Fibroblast of lung (primary cell): ENCODE results near the gene PACSIN1. TPM values are rescaled to one million over a fixed set of nuclear protein-coding genes. Genes with fewer than 3 reads are reported as not detected.

Experiments
- DNase-seq, 2 donors: peaks; one replicate each; pipeline versions ENCODE4 v3.0.0 to v3.0.0-alpha.2; 2010; ENCODE audit warnings: low read depth in 2 of 2
- H2AFZ ChIP-seq: 2 replicates; pipeline ENCODE4 v1.5.1; 2012; ENCODE audit warnings: low read length, control low read depth, inconsistent platforms
- H3K27ac ChIP-seq: 2 replicates; pipeline ENCODE4 v1.5.1; 2011; ENCODE audit warnings: low read length, control low read depth; ENCODE audit not compliant: insufficient read depth
- H3K27me3 ChIP-seq: 2 replicates; pipeline ENCODE4 v1.5.1; 2011; ENCODE audit warnings: mild to moderate bottlenecking, low read length; ENCODE audit not compliant: control insufficient read depth, insufficient read depth
- H3K36me3 ChIP-seq: 2 replicates; pipeline ENCODE4 v1.5.1; 2011; ENCODE audit warnings: low read length; ENCODE audit not compliant: control insufficient read depth, insufficient read depth
- H3K4me1 ChIP-seq: 2 replicates; pipeline ENCODE4 v1.5.1; 2011; ENCODE audit warnings: low read length; ENCODE audit not compliant: control insufficient read depth, insufficient read depth; ENCODE audit errors: extremely low read depth
- H3K4me2 ChIP-seq: 2 replicates; pipeline ENCODE4 v1.5.1; 2011; ENCODE audit warnings: low read length, control low read depth; ENCODE audit not compliant: insufficient read depth; ENCODE audit errors: extremely low read depth
- H3K4me3 ChIP-seq, 4 experiments: fragments of 200-600 bp in 1 of 4; sonication (generic) in 1 of 4; replicated peaks in 1 of 4; 2 replicates each; pipeline ENCODE4 v1.5.1; 2011 to 2016; ENCODE audit warnings: low read length in 4 of 4, low read depth in 3 of 4, mild to moderate bottlenecking in 3 of 4, control low read depth in 2 of 4, inconsistent platforms in 1 of 4, mixed read lengths in 1 of 4; ENCODE audit not compliant: insufficient read depth in 1 of 4; ENCODE audit errors: control extremely low read depth in 1 of 4
- H3K79me2 ChIP-seq: 2 replicates; pipeline ENCODE4 v1.5.1; 2012; ENCODE audit warnings: mild to moderate bottlenecking, low read length, inconsistent platforms; ENCODE audit not compliant: control insufficient read depth, insufficient read depth
- H3K9ac ChIP-seq: 2 replicates; pipeline ENCODE4 v1.5.1; 2011; ENCODE audit warnings: mild to moderate bottlenecking, low read length, control low read depth; ENCODE audit not compliant: insufficient read depth
- H3K9me3 ChIP-seq: 2 replicates; pipeline ENCODE4 v1.5.1; 2012; ENCODE audit warnings: low read depth, low read length; ENCODE audit not compliant: control insufficient read depth, insufficient read depth
- H4K20me1 ChIP-seq: 2 replicates; pipeline ENCODE4 v1.5.1; 2011; ENCODE audit warnings: low read length; ENCODE audit not compliant: control insufficient read depth, insufficient read depth; ENCODE audit errors: extremely low read depth
- CTCF ChIP-seq, 2 donors: IDR thresholded peaks in 1 of 2; conservative IDR thresholded peaks in 1 of 2; 1 replicate in 1 of 2; 2 replicates in 1 of 2; pipeline ENCODE4 v1.5.1; 2011 to 2012; ENCODE audit warnings: low read length in 2 of 2, control low read depth in 1 of 2, inconsistent platforms in 1 of 2, low read depth in 1 of 2, mild to moderate bottlenecking in 1 of 2
- EZH2 ChIP-seq: IDR thresholded peaks from 2 replicates; pipeline ENCODE4 v1.5.1; 2012; ENCODE audit warnings: low read length, control low read depth, mild to moderate bottlenecking; ENCODE audit errors: missing control alignments
- polyA plus RNA-seq, 2 donors: library from polyadenylated mRNA; depleted of rRNA in 1 of 2; stranded (reverse) in 1 of 2; unstranded in 1 of 2; fragments of >200 nt; gene quantifications; 2 replicates each; pipeline ENCODE4 v1.2.1, GENCODE V29; 2011 to 2012; ENCODE audit warnings: missing spikeins in 1 of 2
- total RNA-seq: library from RNA; depleted of rRNA; stranded (reverse); fragments of >200 nt; gene quantifications from 2 replicates; pipeline ENCODE4 v1.2.1, GENCODE V29; 2014

Gene PACSIN1
- total and polyA plus RNA-seq, 2 donors (not counting 1 experiment from before 2014, with no cell fraction given) = under 0.01 TPM; not detected in 1

- H3K27ac ChIP-seq = no peak overlapping the region
- peaks cover 28% of the 10 kb centered on the region for H3K27me3 ChIP-seq
- no peaks in the 10 kb centered on the region for H4K20me1 ChIP-seq
- no peaks in the 10 kb centered on the region for H3K36me3 ChIP-seq
- DNase-seq = no peak
- H3K9me3 ChIP-seq = no peaks in the 10 kb centered on the region
- no peak overlapping the region for H3K4me2 ChIP-seq
- H3K9ac ChIP-seq = no peak overlapping the region
- no peaks in the 10 kb centered on the region for H3K4me1 ChIP-seq
- H3K79me2 ChIP-seq = no peaks in the 10 kb centered on the region
- H3K4me3 ChIP-seq = no peak overlapping the region
- TF ChIP-seq EZH2 = no peak
- no peak for TF ChIP-seq CTCF (conservative IDR thresholded peaks at IDR 0.05 in 1 of 2, IDR thresholded peaks at IDR 0.05 in 1 of 2; ENCODE audit: low read depth in 1 of 2, low read length in 2 of 2)
- H2AFZ ChIP-seq = no peak overlapping the region
Observed at GRCh38 chr6:34515473-34516387, 49.9 kb downstream of the PACSIN1 start.

GRCh38 chr6:34516391-34517324, 50.8 kb downstream of the PACSIN1 start:
- Histone ChIP-seq H3K4me2 (no peak overlapping the region), H3K4me1 (no peaks in the 10 kb centered on the region), H3K4me3 (no peak overlapping the region), H3K27ac (no peak overlapping the region), H3K79me2 (no peaks in the 10 kb centered on the region), H3K36me3 (no peaks in the 10 kb centered on the region), H3K9ac (no peak overlapping the region), H3K27me3 (peaks cover 28% of the 10 kb centered on the region), H2AFZ (no peak overlapping the region), H4K20me1 (no peaks in the 10 kb centered on the region), H3K9me3 (no peaks in the 10 kb centered on the region)
- no peak for DNase-seq
- TF ChIP-seq CTCF (conservative IDR thresholded peaks at IDR 0.05 in 1 of 2, IDR thresholded peaks at IDR 0.05 in 1 of 2; ENCODE audit: low read depth in 1 of 2, low read length in 2 of 2) = no peak

GRCh38 chr6:34517461-34517881, 51.6 kb downstream of the PACSIN1 start:
- Histone ChIP-seq H3K79me2 (no peaks in the 10 kb centered on the region), H3K9me3 (no peaks in the 10 kb centered on the region), H3K4me3 (no peak overlapping the region), H3K27ac (no peak overlapping the region), H3K27me3 (peaks cover 28% of the 10 kb centered on the region), H3K36me3 (no peaks in the 10 kb centered on the region), H4K20me1 (no peaks in the 10 kb centered on the region), H3K4me2 (no peak overlapping the region), H2AFZ (no peak overlapping the region), H3K4me1 (no peaks in the 10 kb centered on the region), H3K9ac (no peak overlapping the region)
- DNase-seq = no peak
- TF ChIP-seq CTCF (conservative IDR thresholded peaks at IDR 0.05 in 1 of 2, IDR thresholded peaks at IDR 0.05 in 1 of 2; ENCODE audit: low read depth in 1 of 2, low read length in 2 of 2) (no peak), EZH2 (no peak)
